Heart right ventricle (tissue), 16 donors: Measurements from ENCODE around the gene SPARC. TPM values are rescaled to one million over a fixed set of nuclear protein-coding genes. Genes with fewer than 3 reads are reported as not detected.
A peak's percentile ranks its signal among the peaks of the same experiment; 100 is the strongest.

Experiments used
- ATAC-seq, 8 donors: fragments of 200-7000 bp; cut with Tn5 transposase; one replicate each; pipeline ENCODE4 v1.9.1; 2020; ENCODE audit warnings: mild to moderate bottlenecking in 8 of 8, moderate library complexity in 8 of 8, moderate number of reproducible peaks in 1 of 8
- DNase-seq, 2 donors: peaks; one replicate each; pipeline ENCODE4 v3.0.0-alpha.2; 2020
- H3K27ac ChIP-seq, 10 donors: fragments of 200-600 bp; sonication (generic) in 2 of 10; one replicate each; pipeline versions ENCODE4 v1.5.0 to v1.8.0; 2020 to 2022; ENCODE audit warnings: mild to moderate bottlenecking in 3 of 10
- H3K27me3 ChIP-seq, 7 donors: fragments of 200-600 bp; one replicate each; pipeline ENCODE4 v1.8.0; 2021 to 2022; ENCODE audit warnings: mild to moderate bottlenecking in 2 of 7
- H3K36me3 ChIP-seq, 9 donors: fragments of 200-600 bp; sonication (generic) in 1 of 9; one replicate each; pipeline versions ENCODE4 v1.5.0 to v1.8.0; 2020 to 2022; ENCODE audit warnings: mild to moderate bottlenecking in 2 of 9
- H3K4me1 ChIP-seq, 9 donors: fragments of 200-600 bp; sonication (generic) in 1 of 9; one replicate each; pipeline versions ENCODE4 v1.5.0 to v1.8.0; 2020 to 2022; ENCODE audit warnings: mild to moderate bottlenecking in 4 of 9
- H3K4me3 ChIP-seq, 10 donors: fragments of 200-600 bp; sonication (generic) in 2 of 10; one replicate each; pipeline versions ENCODE4 v1.5.0 to v1.8.0; 2020 to 2022; ENCODE audit warnings: mild to moderate bottlenecking in 7 of 10, moderate library complexity in 2 of 10
- H3K9me3 ChIP-seq, 11 donors: fragments of 200-600 bp in 10 of 11; sonication (generic) in 2 of 11; one replicate each; pipeline versions ENCODE4 v1.5.0 to v1.8.0; 2013 to 2022; ENCODE audit warnings: mild to moderate bottlenecking in 2 of 11, control low read depth in 1 of 11, moderate library complexity in 1 of 11
- CTCF ChIP-seq, 9 donors: fragments of 200-600 bp; sonication (generic) in 2 of 9; IDR thresholded peaks; one replicate each; pipeline versions ENCODE4 v1.5.0 to v1.8.0; 2021 to 2022; ENCODE audit warnings: antibody characterized with exemption in 9 of 9, mild to moderate bottlenecking in 5 of 9, moderate library complexity in 1 of 9
- WGBS, 2 donors: extraction: QIAGEN DNeasy Blood & Tissue Kit; methylation state at CpG; one replicate each; pipeline ENCODE4 v1.1.7; 2013; ENCODE audit warnings: inconsistent platforms in 1 of 2; 5-methylcytosine and 5-hydroxymethylcytosine counted together
- intact Hi-C, 10 donors: fragments of 100-400 bp; cut with DNase I; formaldehyde crosslinking; loops; one replicate each; pipeline versions ENCODE4 v1.11.1 to v1.14.2; 2022
- polyA plus RNA-seq, 2 donors: library from polyadenylated mRNA; stranded (reverse); fragments of 200-250 nt; gene quantifications; one replicate each; pipeline ENCODE4 v1.2.3, GENCODE V29; 2013
- total RNA-seq, 10 donors: library from RNA; stranded (reverse); fragmentation: NEBNext Ultra II Directional in 3 of 10; extraction: Animal tissue kit (Norgen Biotek cat#: 25700) in 3 of 10; gene quantifications; one replicate each; pipeline versions ENCODE4 v1.2.1 to v1.2.4, GENCODE V29; 2021 to 2023
- donor health status: Arrhythmogenic right ventricular cardiomyopathy.
- donor health status: ischemic (EF 13 %, LVEDD 7.1; RV severe dilation, severe dysfunction).
- donor health status: healthy with polysubstance abuse.
- donor health status: DM: no; HTN: yes; CAD: no.
- donor health status: DM: no; HTN: no; CAD: no.
- donor health status: ischemic (EF 25% LVEDD 6.9; RV normal size, moderate dysfunction).
- donor health status: ischemic (EF 25% LVEDD 5.7; RV mildly dilated, moderate dysfunction).
- donor health status: healthy.
- donor health status: DM: yes; HTN: yes; CAD: no.
- donor health status: Ischemic cardiomyopathy.
- donor health status: ischemic (EF 35%, LVEDD 5.7; RV mildly dilated, moderate dysfunction).
- donor health status: nonischemic (EF 11% LVEDD 7.7; RV severe dilation, severe dysfunction).
- donor health status: DM: yes; HTN: yes; CAD: no.
- donor health status: PGD.
- donor health status: ischemic (EF 29% LVEDD 5.4; RV normal size, mild dysfunction).
- donor health status: nonischemic (EF 23%, LVEDD 6.1; RV moderate dilation, normal function).

SPARC gene
- total and polyA plus RNA-seq, 12 donors: 144 to 1,135 (median 456) TPM

GRCh38 chr5:151679421-151680155 is 7.1 kb downstream of the SPARC start:
- peak overlapping the region in 7 of 10 donors; percentile 1 to 78 (median 28) for H3K4me3 ChIP-seq
- DNase-seq: no peak

GRCh38 chr5:151678713-151679112 is 8.0 kb downstream of the SPARC start:
- Histone ChIP-seq H3K27me3 (no peaks in the 10 kb centered on the region), H3K4me3 (peak overlapping the region in 6 of 10 donors; percentile 11 to 78 (median 26)), H3K9me3 (no peaks in the 10 kb centered on the region), H3K36me3 (peaks cover 0 to 51% (median 6%) of the 10 kb centered on the region in 9 donors), H3K4me1 (peaks cover 38 to 98% (median 96%) of the 10 kb centered on the region in 9 donors), H3K27ac (peak overlapping the region; percentile 81 to 95 (median 88))
- TF ChIP-seq CTCF (IDR thresholded peaks at IDR 0.05): no peak
- no peak for DNase-seq
- WGBS, 2 donors: 53 to 73% methylated on average over 5 of the region's 5 CpGs
- ATAC-seq: no peak
- intact Hi-C loops: no loop called here

More at GRCh38 chr5:151679421-151680155, 7.1 kb downstream of the SPARC start:
- H3K4me1 ChIP-seq: peaks cover 33 to 100% (median 99%) of the 10 kb centered on the region in 9 donors
- intact Hi-C loops: no loop called here
- peak overlapping the region; percentile 81 to 95 (median 90) for H3K27ac ChIP-seq
- H3K27me3 ChIP-seq: no peaks in the 10 kb centered on the region
- no peak for TF ChIP-seq CTCF (IDR thresholded peaks at IDR 0.05)
- H3K9me3 ChIP-seq: no peaks in the 10 kb centered on the region
- 52 to 65% methylated on average over 8 of the region's 8 CpGs for WGBS, 2 donors
- ATAC-seq: peak in 1 of 8 donors; percentile 28
- peaks cover 0 to 48% (median under 1%) of the 10 kb centered on the region in 9 donors for H3K36me3 ChIP-seq

GRCh38 chr5:151677776-151678545 is 8.8 kb downstream of the SPARC start:
- H3K4me3 ChIP-seq: peak overlapping the region in 6 of 10 donors; percentile 10 to 78 (median 22)
- H3K9me3 ChIP-seq: no peaks in the 10 kb centered on the region
- ATAC-seq (peak; percentile 43 to 74 (median 62)), DNase-seq (peak; percentile 48 to 54)
- H3K27ac ChIP-seq: peak overlapping the region; percentile 81 to 95 (median 88)
- H3K36me3 ChIP-seq: peaks cover 0 to 52% (median 6%) of the 10 kb centered on the region in 9 donors
- intact Hi-C loops: no loop called here
- 42 to 56% methylated on average over 6 of the region's 6 CpGs for WGBS, 2 donors
- H3K4me1 ChIP-seq: peaks cover 38 to 98% (median 96%) of the 10 kb centered on the region in 9 donors
- no peak for TF ChIP-seq CTCF (IDR thresholded peaks at IDR 0.05)
- no peaks in the 10 kb centered on the region for H3K27me3 ChIP-seq

GRCh38 chr5:151676719-151677118 is 10.0 kb downstream of the SPARC start:
- H3K4me3 ChIP-seq: peak overlapping the region in 1 of 10 donors; percentile 20
- ATAC-seq (peak in 5 of 8 donors; percentile 4 to 44 (median 25)), DNase-seq (no peak)
- WGBS, 2 donors: 42 to 48% methylated on average over 2 of the region's 2 CpGs
- no peaks in the 10 kb centered on the region for H3K9me3 ChIP-seq
- intact Hi-C loops: no loop called here
- TF ChIP-seq CTCF (IDR thresholded peaks at IDR 0.05): no peak
- no peaks in the 10 kb centered on the region for H3K27me3 ChIP-seq
- peaks cover 49 to 98% (median 96%) of the 10 kb centered on the region in 9 donors for H3K4me1 ChIP-seq
- peaks cover 0 to 59% (median 7%) of the 10 kb centered on the region in 9 donors for H3K36me3 ChIP-seq
- peak overlapping the region; percentile 81 to 95 (median 88) for H3K27ac ChIP-seq
